HG03045 (cell line): Measurements from ENCODE around the gene OXNAD1.

ENCODE experiments used
- ATAC-seq: cut with Tn5 transposase; IDR thresholded peaks from one replicate; pipeline ENCODE4 v1.9.1; 2021; ENCODE audit warnings: mild to moderate bottlenecking, moderate library complexity; ENCODE audit not compliant: unreplicated experiment

The OXNAD1 gene

DNA sequence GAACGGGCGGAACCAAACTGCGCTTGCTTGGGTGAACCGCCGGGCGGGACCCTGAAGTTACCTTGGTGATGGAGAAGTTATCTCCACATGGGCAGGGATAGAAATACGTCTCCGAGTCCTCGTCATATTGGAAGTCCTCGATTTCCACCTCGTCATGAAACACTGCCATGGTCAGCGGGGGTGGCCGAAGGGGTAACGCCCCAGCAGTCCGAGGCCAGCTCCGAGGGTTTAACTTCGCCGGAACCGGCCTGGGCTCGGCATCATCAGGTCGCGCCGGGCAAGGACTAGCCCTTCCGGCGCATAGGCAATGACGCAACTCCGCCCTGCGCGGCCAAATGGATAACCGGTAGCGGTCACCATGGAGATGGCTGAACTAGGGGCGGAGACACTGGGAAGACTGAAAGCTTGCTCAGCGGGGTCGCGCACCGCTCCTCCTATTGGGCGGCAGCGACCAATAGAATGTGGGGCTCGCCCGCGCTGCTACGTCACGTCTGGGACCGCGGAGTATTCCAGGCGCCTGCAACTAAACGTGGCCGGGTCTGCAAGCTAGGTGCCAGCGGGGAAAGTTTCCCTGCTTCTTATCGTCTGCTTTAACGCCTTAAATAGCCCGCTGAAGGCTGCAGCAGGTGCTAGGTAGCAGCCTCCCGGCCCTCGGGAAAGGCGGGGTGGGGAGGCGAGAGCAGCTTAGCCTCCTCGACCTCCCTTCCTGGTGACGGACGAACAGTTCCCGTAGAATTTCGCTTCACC, at the start of gene OXNAD1, which contains the start of gene DPH3:
TSS of gene OXNAD1 (plus strand) at position 505 of the 747 bp plus-strand sequence. CDS start 5,741 bp downstream, outside the sequence.
TSS of gene DPH3 (minus strand) at position 236 of the 747 bp plus-strand sequence. CDS start at position 169, 67 bp downstream.
- peak; percentile 99 for ATAC-seq

- ATAC-seq = no peak
Measured at GRCh38 chr3:16216373-16216935, 48.6 kb upstream of the OXNAD1 start.

DNA sequence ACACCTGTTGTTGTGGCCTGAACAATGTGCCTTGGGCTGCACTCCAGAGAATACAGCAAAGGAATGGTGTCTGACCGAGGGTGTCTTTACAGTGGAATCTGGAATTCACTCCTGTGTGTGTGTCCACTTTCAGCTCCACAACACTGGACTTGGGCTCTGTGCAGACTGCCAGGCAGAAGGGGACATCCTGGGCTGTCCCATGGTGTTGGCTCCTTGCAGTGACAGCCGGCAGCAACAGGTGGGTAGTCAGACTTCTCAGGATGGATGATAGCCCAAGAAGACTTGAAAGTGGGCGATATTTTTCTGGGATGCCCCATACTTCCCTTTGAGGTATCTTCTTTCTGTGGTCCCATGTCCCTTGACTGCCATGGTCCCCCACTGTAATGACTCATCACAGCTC, 45.2 kb upstream of the OXNAD1 start:
- no peak for ATAC-seq

DNA sequence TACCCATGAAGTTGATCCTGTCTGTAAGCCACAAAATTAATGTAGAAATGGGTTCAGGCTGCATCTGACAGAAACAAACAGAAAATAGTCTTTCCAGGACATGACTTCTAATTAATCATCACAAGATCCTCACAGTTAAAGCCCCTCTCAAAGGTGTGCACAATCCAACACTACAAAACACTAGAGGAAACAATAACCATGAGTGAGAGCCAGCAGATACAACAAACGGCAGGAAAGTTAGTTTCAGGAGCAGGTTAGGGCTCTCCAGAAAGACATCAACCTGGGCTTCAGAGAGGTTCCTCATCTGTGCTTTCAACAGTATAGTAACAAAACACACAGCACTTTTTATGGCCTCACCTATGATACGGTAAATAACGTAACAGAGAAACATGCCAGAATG, 43.0 kb upstream of the OXNAD1 start:
- ATAC-seq = no peak

DNA sequence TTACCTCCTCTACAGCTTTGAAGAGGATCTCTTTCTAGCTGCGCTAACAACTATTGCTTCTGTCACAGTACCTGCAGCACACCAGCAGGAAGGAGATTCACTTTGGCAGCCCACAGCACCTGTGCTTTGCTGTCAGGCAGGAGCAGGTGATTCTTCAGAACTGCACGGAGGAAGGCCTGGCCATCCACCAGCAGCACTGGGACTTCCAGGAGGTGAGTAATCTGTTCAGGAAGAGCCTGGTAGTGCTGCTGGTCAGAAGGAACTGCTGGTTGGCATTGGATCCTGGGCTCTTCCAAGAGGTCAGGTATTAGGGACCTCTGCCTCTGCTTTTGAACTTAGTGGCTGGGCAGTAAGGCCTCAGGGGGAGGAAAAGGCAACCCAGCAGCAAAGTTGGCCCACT, 42.5 kb upstream of the OXNAD1 start:
- ATAC-seq = no peak

DNA sequence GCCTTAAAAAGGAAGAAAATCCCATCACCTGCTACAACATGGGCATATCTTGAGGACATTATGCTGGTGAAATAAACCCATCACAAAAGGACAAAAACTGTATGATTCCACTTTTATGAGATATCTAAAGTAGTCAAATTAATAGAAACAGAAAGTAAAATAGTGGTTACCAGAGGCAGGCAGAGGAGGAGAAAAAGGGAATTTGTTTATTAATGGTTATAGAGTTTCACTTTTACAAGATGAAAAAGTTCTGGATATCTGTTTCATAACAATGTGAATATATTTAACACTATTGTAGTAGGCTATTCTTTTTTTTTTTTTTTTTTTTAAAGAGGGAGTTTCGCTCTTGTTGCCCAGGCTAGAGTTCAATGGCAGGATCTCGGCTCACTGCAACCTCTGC, 40.7 kb upstream of the OXNAD1 start:
- no peak for ATAC-seq

- no peak for ATAC-seq
Measured at GRCh38 chr3:16227566-16227965, 37.4 kb upstream of the OXNAD1 start.

GRCh38 chr3:16229681-16230080, 35.3 kb upstream of the OXNAD1 start:
- no peak for ATAC-seq

GRCh38 chr3:16231983-16232382, 33.0 kb upstream of the OXNAD1 start:
- ATAC-seq = no peak

DNA sequence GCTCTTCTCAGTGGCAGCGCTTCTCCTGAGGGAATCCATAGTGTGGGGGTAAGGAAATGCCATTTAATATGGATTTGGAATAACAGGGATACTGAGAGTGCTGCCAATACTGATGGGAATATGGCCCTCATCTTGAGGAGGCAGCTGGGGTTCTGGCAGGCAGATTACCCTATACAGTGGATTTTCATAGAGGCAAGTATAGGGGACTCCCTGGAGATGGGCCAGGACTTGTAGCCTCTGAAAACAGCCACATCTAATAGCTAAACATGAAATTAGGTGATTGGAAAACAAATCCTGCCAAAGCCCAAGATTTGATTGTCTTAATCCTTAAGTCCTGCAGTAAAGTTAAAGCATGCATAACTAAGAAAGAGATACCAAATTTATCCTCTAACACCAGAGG, 31.2 kb upstream of the OXNAD1 start:
- ATAC-seq = no peak

DNA sequence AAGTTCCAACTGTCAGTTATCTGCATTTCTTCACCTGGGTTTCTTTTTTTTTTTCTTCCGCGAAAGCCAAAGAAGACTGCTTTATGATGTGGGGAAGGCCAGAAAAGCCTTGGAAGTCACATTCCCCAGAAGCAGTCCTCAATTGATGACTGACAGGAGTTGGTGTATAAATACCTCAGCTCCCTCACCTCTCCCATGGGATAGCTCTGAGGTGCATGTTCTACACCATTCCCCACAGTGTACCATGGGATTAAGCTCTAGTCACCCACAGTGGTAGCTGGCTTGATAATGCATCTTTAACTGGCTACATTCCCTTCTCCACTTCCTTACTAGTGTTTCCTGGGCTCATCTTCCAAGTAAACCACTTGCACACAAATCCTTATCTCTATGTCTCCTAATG, 30.7 kb upstream of the OXNAD1 start:
- no peak for ATAC-seq

DNA sequence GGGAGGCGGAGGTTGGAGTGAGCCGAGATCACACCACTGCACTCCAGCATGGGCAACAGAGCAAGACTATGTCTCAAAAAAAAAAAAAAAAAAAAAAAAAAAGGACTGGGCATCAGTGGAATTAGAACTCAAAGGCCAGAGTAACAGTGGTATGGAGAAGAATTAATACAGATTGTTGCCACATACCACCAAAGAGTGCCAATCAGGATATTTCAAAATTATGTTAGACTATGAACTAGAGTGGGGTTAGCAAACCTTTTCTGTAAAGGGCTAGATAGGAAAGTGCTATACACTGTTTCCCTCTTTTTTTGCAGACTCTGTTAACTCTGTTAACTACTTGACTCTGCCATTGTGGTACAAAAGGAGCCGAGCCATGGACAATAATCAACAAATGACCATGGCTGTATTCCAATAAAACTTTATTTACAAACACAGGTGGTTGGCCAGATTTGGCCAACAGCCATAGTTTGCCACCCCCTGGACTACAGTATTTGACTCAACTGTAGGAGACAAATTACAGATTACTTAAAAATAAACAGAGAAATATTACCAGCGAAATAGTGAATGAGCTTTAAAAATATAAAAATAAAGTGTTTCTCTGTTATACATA, 28.9 kb upstream of the OXNAD1 start:
- ATAC-seq = no peak

DNA sequence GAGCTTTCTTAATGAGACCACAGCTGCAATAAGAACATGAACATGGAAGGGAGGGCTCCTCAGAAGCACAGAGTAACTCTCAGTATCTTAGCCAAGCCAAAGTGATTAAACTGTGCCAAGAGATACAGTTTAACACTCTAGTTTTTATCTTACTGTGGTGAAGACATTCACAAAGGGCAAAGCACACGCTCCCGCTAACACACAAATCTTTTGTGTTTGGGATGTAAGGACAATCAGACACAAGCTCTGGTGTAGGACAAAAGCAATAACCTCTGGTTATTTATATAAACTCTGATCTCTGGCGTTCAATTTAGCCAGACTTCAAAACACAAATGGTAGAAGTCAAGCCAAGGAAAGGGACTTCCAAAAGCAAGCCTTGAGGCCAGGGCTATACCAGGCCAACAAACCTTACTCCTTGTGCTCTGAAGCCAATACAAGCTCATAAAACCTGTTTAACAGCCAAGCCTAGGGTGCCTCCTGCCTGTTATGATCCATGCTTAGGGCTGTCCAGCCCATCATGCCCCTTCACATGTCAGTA, 28.1 kb upstream of the OXNAD1 start:
- no peak for ATAC-seq

DNA sequence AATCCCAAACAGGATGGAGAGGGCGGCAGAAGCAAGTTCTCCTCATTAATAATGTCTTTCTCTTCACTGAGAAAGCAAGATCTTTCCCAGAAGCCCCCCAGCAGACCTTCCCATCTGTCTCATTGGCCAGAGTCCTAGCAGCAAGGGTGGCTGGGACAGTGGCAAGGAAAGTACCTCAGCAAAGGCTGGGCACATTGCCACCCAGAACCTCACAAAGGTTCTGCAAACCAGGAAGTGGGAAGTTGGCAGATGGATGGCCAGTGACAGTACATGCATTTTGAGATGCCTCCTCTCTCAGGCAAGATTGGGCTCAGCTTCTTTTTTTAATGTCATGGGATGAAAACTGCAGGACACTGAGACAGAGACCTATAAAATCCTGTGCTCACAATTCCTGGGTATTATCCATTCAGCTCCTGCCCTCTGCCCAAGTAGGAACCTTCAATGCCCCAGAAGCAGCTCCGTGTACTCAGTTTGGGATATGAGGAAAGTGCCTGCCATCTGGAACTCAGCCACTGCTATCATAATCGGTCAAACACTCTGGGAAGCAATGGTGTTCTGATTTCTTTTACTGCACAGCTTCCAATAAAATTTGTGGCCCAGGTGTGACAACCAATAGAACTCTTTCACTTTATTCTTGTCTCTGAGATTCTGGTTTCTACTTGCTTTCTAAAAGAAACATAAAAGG, 25.8 kb upstream of the OXNAD1 start:
- ATAC-seq = no peak

GRCh38 chr3:16239780-16240179, 25.2 kb upstream of the OXNAD1 start:
- ATAC-seq = no peak

- ATAC-seq = no peak
Measured at GRCh38 chr3:16240229-16241023, 24.6 kb upstream of the OXNAD1 start.

DNA sequence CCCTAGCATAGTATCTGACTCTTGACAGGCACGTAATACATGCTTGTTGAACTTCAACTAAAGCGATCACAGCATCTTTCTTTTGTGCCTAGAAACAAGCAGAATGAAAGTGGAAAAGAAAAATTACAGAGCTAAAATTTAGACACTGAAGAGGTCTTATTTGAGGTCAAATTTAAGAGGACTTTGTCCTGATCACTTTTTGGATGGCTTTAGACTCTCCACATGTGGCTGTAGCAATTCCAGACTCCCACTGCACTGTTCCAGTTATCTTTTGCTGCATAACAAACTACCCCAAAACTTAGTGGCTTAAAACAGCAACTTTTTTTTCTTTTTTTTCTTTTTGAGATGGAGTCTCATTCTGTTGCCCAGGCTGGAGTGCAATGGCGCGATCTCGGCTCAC, 23.8 kb upstream of the OXNAD1 start:
- ATAC-seq = no peak

- no peak for ATAC-seq
Measured at GRCh38 chr3:16242177-16242576, 22.8 kb upstream of the OXNAD1 start.

DNA sequence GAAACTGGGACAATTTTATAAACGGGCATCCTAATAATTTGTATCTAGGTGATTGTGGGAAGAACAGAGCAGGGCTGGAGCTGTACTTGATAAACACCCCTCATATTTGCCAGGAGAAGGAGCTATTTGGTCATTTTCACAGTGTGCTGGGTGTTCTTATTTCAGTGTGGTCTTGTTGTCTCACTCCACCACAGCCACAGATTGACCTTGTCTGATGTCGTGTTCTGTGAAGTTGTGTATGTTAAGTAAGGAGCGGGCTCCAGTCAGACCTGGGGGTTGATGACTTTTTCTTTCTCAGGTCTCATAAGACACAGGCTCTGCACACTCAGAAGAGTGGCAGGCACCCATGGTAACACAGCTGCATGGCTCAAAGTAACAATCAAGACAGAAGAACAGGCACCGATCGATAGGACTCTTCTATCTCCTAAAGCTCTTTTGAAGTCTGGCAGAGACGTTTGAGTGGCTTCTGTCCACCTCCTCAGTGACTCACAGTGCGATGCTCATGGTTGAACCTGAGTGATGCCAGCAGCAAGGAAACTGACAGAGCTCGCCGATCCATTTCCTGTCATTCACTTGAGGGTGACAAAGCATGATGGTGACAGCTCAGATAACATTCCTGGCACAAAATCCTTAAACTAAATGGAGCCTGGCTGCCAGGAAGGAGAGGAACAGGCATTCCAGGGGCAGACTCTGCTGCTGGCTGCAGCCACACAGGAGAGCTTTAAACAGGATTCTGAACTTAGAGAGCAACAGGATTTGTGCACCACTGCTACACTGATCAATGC, 21.1 kb upstream of the OXNAD1 start:
- no peak for ATAC-seq

GRCh38 chr3:16245609-16246008, 19.4 kb upstream of the OXNAD1 start:
- no peak for ATAC-seq
